Chondrocyte (in vitro differentiated cells): ENCODE results near the gene PALLD. TPM values are rescaled to one million over a fixed set of nuclear protein-coding genes. Genes with fewer than 3 reads are reported as not detected.

Experiments
- DNase-seq: peaks from one replicate; pipeline ENCODE4 v3.0.0; 2021; ENCODE audit warnings: mixed read lengths, low spot score
- H3K27ac Mint-ChIP-seq: one replicate; pipeline ENCODE4 v1.8.0; 2021; ENCODE audit warnings: mild to moderate bottlenecking, moderate library complexity, mixed read lengths; ENCODE audit not compliant: unreplicated experiment
- H3K27me3 Mint-ChIP-seq: 2 replicates; pipeline ENCODE4 v1.8.0; 2021; ENCODE audit warnings: low read depth, mixed read lengths
- H3K36me3 Mint-ChIP-seq: 2 replicates; pipeline ENCODE4 v1.8.0; 2021; ENCODE audit warnings: low read depth, mixed read lengths
- H3K4me1 Mint-ChIP-seq: 2 replicates; pipeline ENCODE4 v1.8.0; 2021; ENCODE audit warnings: low read depth, mild to moderate bottlenecking, mixed read lengths
- H3K4me3 Mint-ChIP-seq: one replicate; pipeline ENCODE4 v1.8.0; 2021; ENCODE audit warnings: mild to moderate bottlenecking, moderate library complexity, mixed read lengths; ENCODE audit not compliant: unreplicated experiment
- H3K9me3 Mint-ChIP-seq: 2 replicates; pipeline ENCODE4 v1.8.0; 2021; ENCODE audit warnings: low read depth, mixed read lengths
- CTCF ChIP-seq: fragments of 200-600 bp; sonication (generic); IDR thresholded peaks from 2 replicates; pipeline ENCODE4 v1.5.0; 2021; ENCODE audit warnings: antibody characterized with exemption, mild to moderate bottlenecking, moderate library complexity
- total RNA-seq: library from RNA; stranded (reverse); gene quantifications from 3 replicates; pipeline ENCODE4 v1.2.1, GENCODE V29; 2021

The PALLD gene
- total RNA-seq, 1 donor from 2014 or later: 900 TPM

- Mint-ChIP-seq H3K27me3 (no peaks in the 10 kb centered on the region), H3K4me3 (no peak overlapping the region), H3K36me3 (peaks cover 63% of the 10 kb centered on the region), H3K4me1 (peaks cover 26% of the 10 kb centered on the region), H3K9me3 (no peaks in the 10 kb centered on the region), H3K27ac (peak overlapping the region; percentile 74)
- DNase-seq: no peak
- no peak for TF ChIP-seq CTCF
Observed at GRCh38 chr4:168900080-168900479, 403.2 kb downstream of the PALLD start.

- H3K9me3 Mint-ChIP-seq: no peaks in the 10 kb centered on the region
- peaks cover 49% of the 10 kb centered on the region for H3K36me3 Mint-ChIP-seq
- H3K4me1 Mint-ChIP-seq: peaks cover 43% of the 10 kb centered on the region
- no peak overlapping the region for H3K4me3 Mint-ChIP-seq
- no peaks in the 10 kb centered on the region for H3K27me3 Mint-ChIP-seq
- H3K27ac Mint-ChIP-seq: peak overlapping the region; percentile 92
- no peak for TF ChIP-seq CTCF
- DNase-seq: no peak
Observed at GRCh38 chr4:168907119-168907698, 410.4 kb downstream of the PALLD start.

- Mint-ChIP-seq H3K27me3 (no peaks in the 10 kb centered on the region), H3K27ac (peak overlapping the region; percentile 92), H3K4me3 (no peak overlapping the region), H3K36me3 (peaks cover 47% of the 10 kb centered on the region), H3K4me1 (peaks cover 50% of the 10 kb centered on the region), H3K9me3 (no peaks in the 10 kb centered on the region)
- TF ChIP-seq CTCF: no peak
- DNase-seq: no peak
Observed at GRCh38 chr4:168908093-168908492, 411.2 kb downstream of the PALLD start.

- peaks cover 46% of the 10 kb centered on the region for H3K36me3 Mint-ChIP-seq
- peaks cover 50% of the 10 kb centered on the region for H3K4me1 Mint-ChIP-seq
- peak overlapping the region; percentile 91 for H3K27ac Mint-ChIP-seq
- H3K9me3 Mint-ChIP-seq: no peaks in the 10 kb centered on the region
- no peak overlapping the region for H3K4me3 Mint-ChIP-seq
- no peaks in the 10 kb centered on the region for H3K27me3 Mint-ChIP-seq
- no peak for TF ChIP-seq CTCF
- DNase-seq: no peak
Observed at GRCh38 chr4:168908851-168909273, 412.0 kb downstream of the PALLD start.

- peaks cover 49% of the 10 kb centered on the region for H3K36me3 Mint-ChIP-seq
- no peak overlapping the region for H3K4me3 Mint-ChIP-seq
- peaks cover 52% of the 10 kb centered on the region for H3K4me1 Mint-ChIP-seq
- H3K27me3 Mint-ChIP-seq: no peaks in the 10 kb centered on the region
- TF ChIP-seq CTCF: no peak
- no peaks in the 10 kb centered on the region for H3K9me3 Mint-ChIP-seq
- DNase-seq: no peak
- H3K27ac Mint-ChIP-seq: peak overlapping the region; percentile 70
Observed at GRCh38 chr4:168914095-168914494, 417.2 kb downstream of the PALLD start.
